ENCODE measurements around the gene TMEM156. TPM values are rescaled to one million over a fixed set of nuclear protein-coding genes. Genes with fewer than 3 reads are reported as not detected.
"Not testable (repeated sequence)": the region's sequence is repeated elsewhere in the genome, so short reads cannot be mapped to it uniquely, and the experiment has no call there.

The TMEM156 gene
- total RNA-seq, 1 experiment from 2014 or later: 14.1 TPM

GRCh38 chr4:39020130-39020529, 12.1 kb downstream of the TMEM156 start:
- TF ChIP-seq CTCF (IDR thresholded peaks at IDR 0.05; ENCODE audit: unreplicated experiment): no peak
- no TSS peak for BruUV-seq (replicated peaks)
- CTCF ChIA-PET: no interaction called here
- H3K9me3 Mint-ChIP-seq (ENCODE audit: low read depth, unreplicated experiment): peaks cover 4% of the 10 kb centered on the region
- no peaks in the 10 kb centered on the region for H3K27me3 Mint-ChIP-seq (ENCODE audit: unreplicated experiment)
- H3K4me1 Mint-ChIP-seq (ENCODE audit: low read depth, unreplicated experiment): peaks cover 9% of the 10 kb centered on the region
- intact Hi-C loops (cut with micrococcal nuclease; ENCODE audit: unreplicated experiment): no loop called here
- DNase-seq: no peak
- no peak overlapping the region for H3K4me3 Mint-ChIP-seq (ENCODE audit: low read depth, unreplicated experiment)
- H3K36me3 Mint-ChIP-seq (ENCODE audit: insufficient read depth, unreplicated experiment): no peaks in the 10 kb centered on the region
- no peak overlapping the region for H3K27ac Mint-ChIP-seq (ENCODE audit: unreplicated experiment)

GRCh38 chr4:39014028-39014427, 18.2 kb downstream of the TMEM156 start:
- intact Hi-C loops (cut with micrococcal nuclease; ENCODE audit: unreplicated experiment): no loop called here
- TF ChIP-seq CTCF (IDR thresholded peaks at IDR 0.05; ENCODE audit: unreplicated experiment): no peak
- Mint-ChIP-seq H3K27ac (ENCODE audit: unreplicated experiment) (no peak overlapping the region), H3K27me3 (ENCODE audit: unreplicated experiment) (no peaks in the 10 kb centered on the region), H3K4me3 (ENCODE audit: low read depth, unreplicated experiment) (no peak overlapping the region), H3K9me3 (ENCODE audit: low read depth, unreplicated experiment) (peaks cover 4% of the 10 kb centered on the region), H3K36me3 (ENCODE audit: insufficient read depth, unreplicated experiment) (no peaks in the 10 kb centered on the region), H3K4me1 (ENCODE audit: low read depth, unreplicated experiment) (peaks cover 2% of the 10 kb centered on the region)
- CTCF ChIA-PET: no interaction called here
- no peak for DNase-seq
- no TSS peak for BruUV-seq (replicated peaks)

GRCh38 chr4:39004758-39005157, 27.5 kb downstream of the TMEM156 start:
- Mint-ChIP-seq H3K27ac (ENCODE audit: unreplicated experiment) (no peak overlapping the region), H3K27me3 (ENCODE audit: unreplicated experiment) (no peaks in the 10 kb centered on the region), H3K36me3 (ENCODE audit: insufficient read depth, unreplicated experiment) (no peaks in the 10 kb centered on the region), H3K4me3 (ENCODE audit: low read depth, unreplicated experiment) (no peak overlapping the region), H3K4me1 (ENCODE audit: low read depth, unreplicated experiment) (peaks cover 9% of the 10 kb centered on the region), H3K9me3 (ENCODE audit: low read depth, unreplicated experiment) (peaks cover under 1% of the 10 kb centered on the region)
- intact Hi-C loops (cut with micrococcal nuclease; ENCODE audit: unreplicated experiment): no loop called here
- DNase-seq: no peak
- TF ChIP-seq CTCF (IDR thresholded peaks at IDR 0.05; ENCODE audit: unreplicated experiment): no peak
- CTCF ChIA-PET: interaction anchor here (0.6 kb wide), 1 partner anchor 123 kb away, joined by 3 read pairs; no protein-coding TSS in a partner anchor
- BruUV-seq (replicated peaks): no TSS peak

- DNase-seq; H3K36me3 Mint-ChIP-seq (ENCODE audit: insufficient read depth, unreplicated experiment); H3K4me1 Mint-ChIP-seq (ENCODE audit: low read depth, unreplicated experiment); H3K27ac Mint-ChIP-seq (ENCODE audit: unreplicated experiment); H3K27me3 Mint-ChIP-seq (ENCODE audit: unreplicated experiment); H3K4me3 Mint-ChIP-seq (ENCODE audit: low read depth, unreplicated experiment); intact Hi-C loops (cut with micrococcal nuclease; ENCODE audit: unreplicated experiment); H3K9me3 Mint-ChIP-seq (ENCODE audit: low read depth, unreplicated experiment); CTCF ChIA-PET; BruUV-seq (replicated peaks): not testable (repeated sequence)
These were observed 30.2 kb downstream of the TMEM156 start for GRCh38 chr4:39002058-39002457.

- intact Hi-C loops (cut with micrococcal nuclease; ENCODE audit: unreplicated experiment): no loop called here
- H3K27me3 Mint-ChIP-seq (ENCODE audit: unreplicated experiment): no peaks in the 10 kb centered on the region
- H3K4me1 Mint-ChIP-seq (ENCODE audit: low read depth, unreplicated experiment): no peaks in the 10 kb centered on the region
- no peaks in the 10 kb centered on the region for H3K36me3 Mint-ChIP-seq (ENCODE audit: insufficient read depth, unreplicated experiment)
- no peak overlapping the region for H3K4me3 Mint-ChIP-seq (ENCODE audit: low read depth, unreplicated experiment)
- BruUV-seq (replicated peaks): no TSS peak
- no peak for TF ChIP-seq CTCF (IDR thresholded peaks at IDR 0.05; ENCODE audit: unreplicated experiment)
- no peak for DNase-seq
- CTCF ChIA-PET: no interaction called here
- H3K27ac Mint-ChIP-seq (ENCODE audit: unreplicated experiment): no peak overlapping the region
- H3K9me3 Mint-ChIP-seq (ENCODE audit: low read depth, unreplicated experiment): peaks cover 3% of the 10 kb centered on the region
These were observed 36.6 kb downstream of the TMEM156 start for GRCh38 chr4:38995660-38996005.
